Mononuclear cell (primary cell): ENCODE measurements around the gene CD177. TPM values are rescaled to one million over a fixed set of nuclear protein-coding genes. Genes with fewer than 3 reads are reported as not detected.
"Not testable (repeated sequence)": the region's sequence is repeated elsewhere in the genome, so short reads cannot be mapped to it uniquely, and the experiment has no call there.

Source experiments
- H3K27me3 ChIP-seq: 2 replicates; pipeline ENCODE4 v1.6.0; 2011; ENCODE audit warnings: low read length, control low read depth; ENCODE audit not compliant: insufficient read depth
- H3K4me1 ChIP-seq: 2 replicates; pipeline ENCODE4 v1.5.1; 2011; ENCODE audit warnings: mild to moderate bottlenecking, low read length, control low read depth; ENCODE audit not compliant: insufficient read depth
- H3K4me3 ChIP-seq: 2 replicates; pipeline ENCODE4 v1.5.1; 2011; ENCODE audit warnings: mild to moderate bottlenecking, low read length, moderate library complexity
- H3K9me3 ChIP-seq: 2 replicates; pipeline ENCODE4 v1.5.1; 2011; ENCODE audit warnings: low read depth, mild to moderate bottlenecking, control low read depth, low read length
- total RNA-seq: library from RNA; depleted of rRNA; stranded (reverse); fragments of >200 nt; gene quantifications from one replicate; pipeline ENCODE4 v1.2.3, GENCODE V29; 2012

Gene CD177
- total RNA-seq, 1 donor, result not detected

DNA sequence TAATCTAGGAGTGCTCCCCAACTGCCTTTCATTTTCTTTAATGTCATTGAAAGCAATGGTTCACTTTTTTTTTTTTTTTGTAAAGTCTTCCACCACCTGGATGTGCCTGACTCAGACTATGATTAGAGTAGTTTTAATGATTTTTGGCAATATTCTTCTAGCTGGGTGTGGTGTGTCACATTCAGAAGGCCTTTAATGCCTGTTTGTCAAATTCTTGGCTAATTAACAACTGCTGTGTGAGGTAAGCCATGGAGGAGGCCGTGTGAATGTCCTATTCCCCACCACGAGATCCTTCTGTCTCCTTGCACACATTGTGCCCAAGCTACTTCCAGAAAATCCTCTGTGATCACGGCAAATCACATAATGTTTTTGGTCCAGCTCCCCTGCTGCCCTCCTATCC, 30.3 kb downstream of the CD177 start:
- not testable (repeated sequence) for H3K27me3 ChIP-seq, H3K4me1 ChIP-seq, H3K4me3 ChIP-seq, H3K9me3 ChIP-seq

DNA sequence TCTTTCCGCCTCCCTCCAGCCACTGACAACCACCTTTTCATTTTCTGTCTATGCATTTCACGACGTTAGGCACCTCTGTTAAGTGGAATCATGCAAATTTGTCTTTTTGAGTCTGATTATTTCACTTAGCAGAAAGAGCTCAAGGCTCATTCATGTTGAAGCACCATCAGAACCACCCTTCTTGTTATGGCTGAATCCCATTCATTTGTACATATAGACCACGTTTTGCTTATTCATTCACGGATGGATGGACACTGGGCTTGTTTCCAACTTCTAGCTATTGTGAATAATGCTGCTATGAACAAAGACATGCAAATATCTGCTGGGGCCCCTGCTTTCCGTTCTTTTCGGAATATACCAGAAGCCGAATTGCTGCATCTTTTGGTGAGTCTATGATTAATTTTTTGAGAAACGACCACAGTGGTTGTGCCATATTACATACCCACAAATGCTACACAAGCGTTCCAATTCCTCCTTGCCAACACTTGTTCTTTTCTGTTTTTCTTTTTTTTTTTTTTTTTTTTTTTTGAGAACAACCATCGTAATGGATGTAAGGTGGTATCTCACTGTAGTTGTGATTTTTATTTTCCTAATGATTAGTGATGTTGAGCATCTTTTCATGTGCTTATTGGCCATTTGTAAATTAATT, 37.5 kb downstream of the CD177 start:
- not testable (repeated sequence) for H3K4me3 ChIP-seq, H3K4me1 ChIP-seq, H3K27me3 ChIP-seq

DNA sequence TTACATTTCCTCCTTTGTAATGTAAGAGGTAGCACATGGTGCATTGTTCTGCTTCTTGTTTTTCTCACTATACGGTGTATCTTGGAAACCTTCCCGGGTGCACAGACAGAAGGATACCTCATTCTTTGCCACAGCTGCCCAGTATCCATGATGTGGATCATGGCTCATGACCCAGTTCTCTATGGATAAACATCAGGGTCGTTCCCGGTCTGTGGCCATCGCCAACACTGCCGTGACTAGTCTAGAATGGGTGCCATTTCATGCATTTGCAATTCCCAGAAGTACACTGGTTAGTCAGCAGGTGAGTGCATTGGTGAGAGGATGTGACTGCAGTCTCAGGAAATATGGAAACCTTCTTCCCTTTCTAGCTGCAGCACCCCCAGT, 38.1 kb downstream of the CD177 start:
- not testable (repeated sequence) for H3K4me3 ChIP-seq

More for the DNA sequence above, 37.5 kb downstream of the CD177 start:
- H3K9me3 ChIP-seq, result not testable (repeated sequence)

DNA sequence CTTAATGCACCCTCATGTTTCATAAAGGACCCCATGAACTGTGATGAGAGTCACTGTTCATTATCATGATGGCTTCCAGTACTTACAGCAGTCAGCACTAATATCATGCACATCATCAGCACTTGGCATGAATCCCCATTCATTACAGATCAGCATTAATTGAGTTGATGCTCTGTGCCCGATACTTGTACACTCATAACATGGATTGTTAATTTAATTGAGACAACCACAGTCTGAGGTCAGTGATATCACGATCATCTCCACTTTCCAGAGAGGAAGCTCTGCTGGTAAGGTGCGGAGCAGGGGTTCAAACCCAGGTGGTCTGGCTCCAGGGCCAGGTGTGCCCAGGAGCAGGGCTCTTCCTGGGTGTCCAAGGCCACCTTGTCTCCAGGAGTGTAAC, 40.0 kb downstream of the CD177 start:
- H3K27me3 ChIP-seq, H3K9me3 ChIP-seq, H3K4me3 ChIP-seq, H3K4me1 ChIP-seq: not testable (repeated sequence)

More for the DNA sequence above, 38.1 kb downstream of the CD177 start:
- H3K4me1 ChIP-seq, H3K9me3 ChIP-seq, H3K27me3 ChIP-seq: not testable (repeated sequence)

DNA sequence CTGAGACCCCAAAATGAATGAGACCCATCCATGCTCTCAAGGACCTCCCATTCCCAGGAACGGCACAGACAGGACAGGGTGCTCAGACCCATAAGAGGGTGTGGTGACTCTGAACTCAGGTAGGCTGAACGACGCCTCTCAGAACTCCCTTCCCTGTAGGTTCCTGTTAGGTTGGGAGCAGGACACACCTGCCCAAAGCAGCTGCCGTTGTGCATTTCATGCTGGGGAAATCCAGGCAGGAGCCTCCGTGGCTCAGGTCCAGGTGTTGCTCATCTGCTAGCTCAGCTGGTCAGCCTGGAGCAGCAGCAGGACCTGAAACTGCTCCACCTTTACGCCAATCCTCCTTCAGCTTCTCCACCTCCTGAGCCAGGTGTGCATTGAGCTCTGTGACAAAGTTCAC, 42.1 kb downstream of the CD177 start:
- Histone ChIP-seq H3K9me3 (no peaks in the 10 kb centered on the region), H3K4me3 (no peak overlapping the region), H3K4me1 (no peaks in the 10 kb centered on the region), H3K27me3 (no peaks in the 10 kb centered on the region)

GRCh38 chr19:43406297-43406696, 52.8 kb downstream of the CD177 start:
- Histone ChIP-seq H3K9me3 (no peaks in the 10 kb centered on the region), H3K4me3 (no peak overlapping the region), H3K27me3 (no peaks in the 10 kb centered on the region), H3K4me1 (peaks cover 5% of the 10 kb centered on the region)

DNA sequence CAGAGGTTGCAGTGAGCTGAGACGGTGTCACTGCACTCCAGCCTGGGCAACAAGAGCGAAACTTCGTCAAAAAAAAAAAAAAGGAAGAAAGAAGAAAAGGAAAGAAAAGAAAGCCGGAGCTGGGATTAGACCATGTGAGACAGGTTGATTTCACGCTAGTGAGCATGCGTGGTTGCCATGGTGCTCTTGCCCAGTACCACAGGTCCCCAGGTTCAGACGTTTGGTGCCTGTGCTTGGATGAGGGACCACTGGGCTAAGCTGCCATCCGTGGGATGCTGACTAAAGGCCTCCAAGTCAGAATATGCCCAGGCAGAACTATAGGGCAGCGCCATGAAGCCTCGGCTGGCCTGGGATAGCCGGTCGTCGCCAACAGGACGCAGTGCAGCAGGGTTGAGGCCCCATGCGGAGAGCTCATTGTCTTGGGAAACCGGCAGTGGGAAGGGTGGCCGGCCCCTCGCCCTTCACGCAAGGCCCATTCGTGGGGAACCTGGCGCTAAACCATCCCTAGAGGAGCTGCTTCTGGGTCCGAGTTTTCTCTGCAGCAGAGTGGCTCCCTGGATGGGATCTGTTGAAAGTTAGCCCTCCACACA, 54.0 kb downstream of the CD177 start:
- Histone ChIP-seq H3K4me3 (no peak overlapping the region), H3K9me3 (no peaks in the 10 kb centered on the region), H3K4me1 (peaks cover 5% of the 10 kb centered on the region), H3K27me3 (no peaks in the 10 kb centered on the region)

- Histone ChIP-seq H3K4me1 (peaks cover 5% of the 10 kb centered on the region), H3K9me3 (no peaks in the 10 kb centered on the region)
Observed at GRCh38 chr19:43408043-43408442, 54.6 kb downstream of the CD177 start.

DNA sequence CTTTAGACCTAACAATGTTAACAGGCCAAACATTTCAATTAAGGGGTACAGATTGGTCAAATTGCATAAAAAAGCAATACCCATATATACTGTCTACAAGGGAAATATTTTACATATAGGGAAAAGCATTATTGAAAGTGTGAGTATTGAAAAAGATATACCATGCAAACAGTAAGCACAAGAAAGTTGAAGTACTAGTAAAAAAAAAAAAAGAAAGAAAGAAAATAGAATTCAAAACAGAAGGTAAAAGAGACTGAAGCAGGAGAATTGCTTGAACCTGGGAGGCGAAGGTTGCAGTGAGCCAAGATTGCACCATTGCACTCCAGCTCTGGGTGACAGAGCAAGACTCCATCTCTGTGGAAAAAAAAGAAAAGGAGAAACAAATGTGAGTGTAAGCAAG, 55.9 kb downstream of the CD177 start:
- H3K4me1 ChIP-seq, result peaks cover 5% of the 10 kb centered on the region
- H3K4me3 ChIP-seq, result no peak overlapping the region
- no peaks in the 10 kb centered on the region for H3K9me3 ChIP-seq
- no peaks in the 10 kb centered on the region for H3K27me3 ChIP-seq

More at GRCh38 chr19:43408043-43408442, 54.6 kb downstream of the CD177 start:
- H3K4me3 ChIP-seq, result no peak overlapping the region
- H3K27me3 ChIP-seq, result no peaks in the 10 kb centered on the region

DNA sequence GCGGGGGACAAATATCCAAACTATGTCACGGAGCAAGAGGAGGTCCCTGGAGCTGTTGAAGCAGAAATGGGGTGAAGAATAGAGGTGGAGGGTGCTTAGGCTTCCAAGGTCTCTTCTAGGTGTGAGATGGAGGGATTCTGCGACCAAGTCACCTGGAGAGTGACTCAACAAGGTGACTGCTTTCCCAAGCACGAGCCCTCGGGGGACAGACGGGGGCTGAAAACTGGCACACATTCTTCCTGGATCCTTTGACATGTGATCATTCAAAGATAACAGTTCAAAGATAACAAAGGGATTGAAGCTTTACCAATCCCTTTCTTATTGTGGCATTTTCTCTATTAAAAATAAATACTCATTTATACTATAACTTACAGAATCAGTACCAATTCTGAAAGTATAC, 59.0 kb downstream of the CD177 start:
- no peaks in the 10 kb centered on the region for H3K9me3 ChIP-seq
- no peak overlapping the region for H3K4me3 ChIP-seq
- H3K4me1 ChIP-seq, result peaks cover 5% of the 10 kb centered on the region
- H3K27me3 ChIP-seq, result no peaks in the 10 kb centered on the region

Other genes starting within 250 kb of the CD177 start
- gene PSG5, start 167.2 kb upstream of the CD177 start, total RNA-seq, result not detected
- not detected for gene PSG4, start 148.0 kb upstream of the CD177 start, total RNA-seq
- gene PSG9, start 84.2 kb upstream of the CD177 start, total RNA-seq, result not detected
- 0.10 TPM for gene TEX101, start 61.2 kb downstream of the CD177 start, total RNA-seq
- gene LYPD3, start 111.9 kb downstream of the CD177 start, total RNA-seq, result 3.5 TPM
- 17.1 TPM for gene PHLDB3, start 151.1 kb downstream of the CD177 start, total RNA-seq
- gene ETHE1, start 173.5 kb downstream of the CD177 start, total RNA-seq, result 30.6 TPM
- gene ZNF575, start 179.5 kb downstream of the CD177 start, total RNA-seq, result 0.31 TPM
- 14.2 TPM for gene XRCC1, start 221.8 kb downstream of the CD177 start, total RNA-seq
- gene PINLYP, start 222.1 kb downstream of the CD177 start, total RNA-seq, result 0.63 TPM
- 19.5 TPM for gene IRGQ, start 242.4 kb downstream of the CD177 start, total RNA-seq
- 3.9 TPM for gene ZNF576, start 242.9 kb downstream of the CD177 start, total RNA-seq